NCI-H82 (cell line): Measurements from ENCODE around the gene LZTR1.

Experiments used
- DNase-seq: peaks from one replicate; lab custom pipeline; 2025; lab: John Stamatoyannopoulos, UW

LZTR1 gene

GRCh38 chr22:20980938-20981722 lies 967 bp upstream of the LZTR1 start:
- no peak for DNase-seq

DNA sequence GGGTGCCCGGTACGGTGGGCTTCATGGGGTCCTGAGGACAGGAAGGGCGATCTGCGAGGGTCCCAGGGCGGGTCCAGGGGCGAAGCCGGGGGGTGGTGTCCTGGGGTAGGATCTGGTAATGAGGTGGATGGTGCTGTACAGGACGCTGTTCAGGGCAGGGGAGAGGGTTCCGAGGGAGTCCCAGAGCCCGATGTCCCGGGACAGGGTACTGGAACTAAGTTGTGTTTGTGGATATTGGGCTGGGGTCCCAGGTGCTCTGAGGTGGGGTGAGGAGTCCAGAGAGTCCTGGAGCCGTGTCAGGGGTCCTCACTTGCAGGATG lies 426 bp downstream of the LZTR1 start:
- DNase-seq = no peak

DNA sequence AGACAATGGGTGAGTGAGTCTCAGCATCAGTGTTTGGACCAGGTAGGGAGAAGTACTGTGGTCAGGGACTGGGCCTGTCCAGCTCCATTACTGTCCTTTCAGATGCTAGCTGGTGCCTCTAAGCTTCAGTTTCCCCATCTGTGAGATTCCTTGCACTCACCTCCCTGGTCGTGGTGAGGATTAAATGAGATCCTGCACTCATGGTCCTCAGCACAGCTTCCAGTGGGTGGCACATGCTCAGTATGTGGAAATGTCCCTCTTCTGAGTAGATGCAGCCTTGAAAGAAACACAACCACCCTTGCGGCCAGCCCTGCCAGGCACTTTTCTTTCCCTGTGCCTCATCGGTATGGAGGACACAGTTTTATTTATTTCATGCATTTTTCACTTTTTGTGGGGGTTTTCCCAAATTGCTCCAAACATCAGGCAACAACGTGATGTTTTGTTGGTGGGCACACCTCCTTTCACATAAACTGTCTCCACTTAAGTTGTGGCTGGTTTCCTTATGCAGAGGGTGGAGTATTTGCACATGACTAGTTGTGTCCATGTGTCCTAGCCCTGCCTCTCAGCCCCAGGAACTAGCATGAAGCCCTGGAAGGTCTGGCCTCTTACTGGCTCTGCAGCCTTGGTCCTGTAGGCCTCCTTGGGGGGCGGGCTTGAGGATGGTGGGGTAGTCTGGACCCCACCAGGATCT lies 1.1 kb downstream of the LZTR1 start:
- no peak for DNase-seq

DNA sequence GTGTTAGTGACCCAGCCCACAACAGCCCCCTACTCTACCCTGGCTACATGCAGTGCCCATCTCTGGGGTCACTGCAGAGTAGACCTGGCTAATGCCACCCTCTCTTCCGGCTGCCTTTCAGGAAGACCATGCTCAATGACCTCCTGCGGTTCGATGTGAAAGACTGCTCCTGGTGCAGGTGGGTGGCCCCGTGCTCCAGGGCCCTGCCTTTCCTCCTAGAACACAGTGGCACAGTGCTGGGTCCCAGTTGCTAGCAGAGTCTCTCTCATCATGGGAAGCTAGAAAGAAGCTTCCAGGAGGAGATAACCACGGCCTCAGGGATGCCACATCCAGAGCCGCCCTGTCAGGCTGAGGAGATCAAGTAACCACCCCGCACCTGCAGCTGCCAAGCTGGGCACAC lies 3.6 kb downstream of the LZTR1 start:
- DNase-seq = no peak

DNA sequence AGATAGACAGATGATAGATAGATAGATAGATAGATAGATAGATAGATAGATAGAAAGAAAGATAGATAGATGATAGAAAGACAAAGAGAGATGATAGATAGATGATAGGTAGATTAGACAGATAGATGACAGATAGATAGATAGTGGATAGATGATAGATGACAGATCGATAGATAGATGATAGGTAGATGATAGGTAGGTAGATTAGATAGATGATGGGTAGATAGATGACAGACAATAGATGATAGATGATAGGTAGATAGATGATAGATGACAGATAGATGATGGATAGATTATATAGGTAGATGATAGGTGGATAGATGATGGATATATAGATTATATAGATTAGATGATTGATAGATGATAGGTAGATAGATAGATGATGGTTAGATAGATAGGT lies 4.3 kb downstream of the LZTR1 start:
- DNase-seq = no peak

- DNase-seq = no peak
Measured at GRCh38 chr22:20987375-20987774, 5.3 kb downstream of the LZTR1 start.

GRCh38 chr22:20988573-20989322 lies 6.7 kb downstream of the LZTR1 start:
- no peak for DNase-seq

GRCh38 chr22:20989323-20990138 lies 7.4 kb downstream of the LZTR1 start:
- no peak for DNase-seq

GRCh38 chr22:20990184-20991180 lies 8.4 kb downstream of the LZTR1 start:
- DNase-seq = no peak

DNA sequence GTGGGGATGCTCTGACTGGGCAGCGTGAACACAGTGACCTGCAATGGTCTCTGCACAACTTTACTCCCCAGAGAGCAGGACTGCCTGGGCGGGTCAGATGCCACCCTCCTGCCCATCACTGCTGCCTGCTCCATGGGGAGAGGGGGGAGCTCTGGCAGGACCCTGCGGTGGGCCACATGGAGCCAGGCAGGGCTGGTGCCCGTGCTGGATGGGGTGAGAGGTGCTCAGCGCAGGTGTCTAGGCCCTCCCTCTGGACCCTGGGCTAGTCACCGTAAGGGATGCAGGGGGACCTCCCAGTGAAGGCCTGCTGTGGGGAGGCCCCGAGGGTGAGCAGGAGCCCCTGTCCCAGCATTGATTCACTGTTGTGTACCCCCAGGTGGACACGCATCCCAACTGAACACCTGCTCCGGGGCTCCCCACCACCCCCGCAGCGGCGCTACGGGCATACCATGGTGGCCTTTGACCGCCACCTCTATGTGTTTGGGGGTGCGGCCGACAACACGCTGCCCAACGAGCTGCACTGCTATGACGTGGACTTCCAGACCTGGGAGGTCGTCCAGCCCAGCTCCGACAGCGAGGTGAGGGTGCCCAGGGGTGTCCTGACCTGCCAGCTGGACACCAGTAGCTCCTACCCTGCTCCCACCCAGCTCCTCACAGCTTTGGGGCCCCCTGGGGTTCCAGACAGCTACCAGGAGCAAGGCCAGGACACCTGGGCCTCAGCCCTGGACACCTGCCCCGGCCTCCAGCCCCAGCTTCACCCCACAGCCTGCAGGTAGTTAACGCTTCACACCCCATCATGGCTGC lies 9.4 kb downstream of the LZTR1 start:
- DNase-seq = no peak

- no peak for DNase-seq
Measured at GRCh38 chr22:20992056-20992442, 10.0 kb downstream of the LZTR1 start.

- no peak for DNase-seq
Measured at GRCh38 chr22:20992456-20993303, 10.6 kb downstream of the LZTR1 start.

DNA sequence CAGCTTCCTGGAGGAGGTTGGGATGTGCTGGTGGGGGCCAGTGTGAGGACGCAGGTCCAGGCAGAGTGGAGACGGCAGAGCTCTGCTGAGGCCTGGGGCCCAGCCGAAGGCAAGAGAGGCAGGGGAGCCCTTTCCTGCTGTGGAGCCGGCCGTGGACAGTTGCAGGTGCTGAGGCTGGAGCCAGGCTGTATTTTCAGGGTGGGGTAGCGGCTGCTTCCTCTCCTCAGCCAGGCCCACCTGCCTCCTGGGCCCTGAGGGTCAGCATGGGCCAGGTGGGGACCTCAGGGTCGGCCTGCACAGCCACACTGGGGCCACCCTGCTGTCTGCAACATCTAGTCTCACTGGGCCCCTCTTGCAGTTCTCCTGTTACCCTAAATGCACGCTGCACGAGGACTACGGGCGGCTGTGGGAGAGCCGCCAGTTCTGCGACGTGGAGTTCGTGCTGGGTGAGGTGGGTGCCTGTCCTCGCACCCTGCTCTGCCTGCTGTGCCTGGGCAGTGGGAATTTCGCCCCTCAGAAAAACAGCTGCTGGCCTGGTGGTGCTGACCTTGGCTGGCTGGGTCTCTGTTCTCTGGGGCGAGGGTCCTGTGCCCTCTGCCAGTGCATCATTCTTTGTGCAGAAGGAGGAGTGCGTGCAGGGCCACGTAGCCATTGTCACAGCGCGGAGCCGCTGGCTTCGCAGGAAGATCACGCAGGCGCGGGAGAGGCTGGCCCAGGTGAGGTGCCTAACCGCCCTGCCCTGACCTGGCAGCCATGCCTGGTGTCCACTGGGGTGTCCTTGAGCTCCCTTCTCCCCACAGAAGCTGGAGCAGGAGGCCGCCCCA lies 11.4 kb downstream of the LZTR1 start:
- no peak for DNase-seq

- no peak for DNase-seq
Measured at GRCh38 chr22:20994128-20994901, 12.2 kb downstream of the LZTR1 start.

GRCh38 chr22:20994902-20995241 lies 12.8 kb downstream of the LZTR1 start:
- DNase-seq = no peak

GRCh38 chr22:20995329-20996030 lies 13.4 kb downstream of the LZTR1 start:
- no peak for DNase-seq

GRCh38 chr22:20996031-20996410 lies 13.9 kb downstream of the LZTR1 start:
- no peak for DNase-seq
